NCI-H526 (cell line): Measurements from ENCODE around the gene C10orf143.
A peak's percentile ranks its signal among the peaks of the same experiment; 100 is the strongest.
"Not testable (repeated sequence)": the region's sequence is repeated elsewhere in the genome, so short reads cannot be mapped to it uniquely, and the experiment has no call there.

Source experiments
- DNase-seq, 2 experiments: peaks; one replicate each; lab custom pipeline; 2025; lab: John Stamatoyannopoulos, UW

The C10orf143 gene

DNA sequence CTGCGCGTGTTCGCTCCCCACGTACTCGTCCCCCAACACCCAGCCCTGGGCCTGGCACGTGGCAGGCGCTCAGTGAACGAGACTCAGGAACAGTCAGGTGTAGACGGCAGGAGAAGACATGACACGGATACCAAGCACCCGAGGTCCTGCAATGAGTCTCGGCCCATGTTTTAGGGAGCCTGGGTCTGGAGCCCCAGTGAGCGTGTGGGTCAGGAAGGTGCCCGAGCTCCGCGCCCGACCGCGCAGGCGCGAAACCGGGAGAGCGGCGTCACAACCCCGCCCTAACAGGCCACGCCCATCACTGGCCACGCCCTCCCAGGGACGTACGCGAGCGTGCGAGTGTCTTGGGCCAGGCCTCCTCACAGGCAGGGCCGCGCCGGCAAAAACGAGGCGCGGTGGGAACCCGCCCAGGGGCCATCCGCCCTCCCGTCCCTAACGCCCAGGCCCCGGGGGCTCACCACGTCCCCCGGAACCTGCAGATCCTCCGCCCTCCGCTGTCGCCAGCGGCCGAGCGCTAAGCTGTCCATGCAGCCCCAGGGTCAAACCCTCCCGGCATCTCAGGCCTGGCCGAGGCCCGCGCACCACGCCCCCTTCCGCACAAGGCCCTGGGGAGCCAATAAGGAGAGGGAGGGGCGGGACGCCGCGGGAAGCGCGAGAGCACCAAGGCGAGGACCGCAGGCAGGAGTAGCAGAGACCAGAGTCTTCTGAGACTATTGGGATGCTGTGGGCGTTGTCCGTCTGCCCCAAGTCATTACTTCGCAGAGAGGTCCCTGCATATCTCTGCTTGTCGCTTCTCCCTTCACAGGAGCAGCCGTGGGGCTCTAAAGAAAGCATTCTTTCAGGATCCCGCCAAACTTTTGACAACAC, at the start of gene C10orf143:
Gene C10orf143, minus strand, starts transcription at position 585 of the 867 bp plus-strand sequence. Its CDS starts 58 bp downstream, at position 527.
- DNase-seq, result peak; percentile 89 to 93

DNA sequence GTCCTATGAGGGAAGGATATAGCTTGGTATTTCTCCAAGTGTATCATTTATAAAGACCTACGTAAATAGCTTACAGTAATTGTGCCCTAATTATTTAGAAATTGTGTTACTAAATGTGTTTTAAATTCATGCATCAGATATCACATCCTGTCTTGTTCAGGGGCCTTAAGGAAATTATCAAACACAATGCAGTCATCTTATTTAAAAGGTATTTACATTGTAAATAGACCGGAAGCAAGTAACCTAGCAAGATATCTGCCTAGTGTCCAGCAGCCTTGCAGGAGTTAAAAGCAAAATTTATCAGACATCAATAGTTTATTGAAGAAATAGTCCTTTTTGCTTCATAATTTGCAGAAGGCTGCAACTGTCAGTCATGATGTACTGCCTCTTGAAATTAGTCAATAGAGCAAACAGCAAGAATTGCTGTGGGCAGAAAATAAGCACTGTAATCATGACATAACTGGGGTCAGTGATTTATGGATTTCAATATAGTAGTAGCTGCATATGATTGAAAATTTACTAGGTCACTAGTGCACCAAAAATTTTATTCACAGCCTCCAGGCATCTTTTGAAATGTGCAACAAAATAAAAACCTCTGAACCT, 48.7 kb upstream of the C10orf143 start:
- no peak for DNase-seq

DNA sequence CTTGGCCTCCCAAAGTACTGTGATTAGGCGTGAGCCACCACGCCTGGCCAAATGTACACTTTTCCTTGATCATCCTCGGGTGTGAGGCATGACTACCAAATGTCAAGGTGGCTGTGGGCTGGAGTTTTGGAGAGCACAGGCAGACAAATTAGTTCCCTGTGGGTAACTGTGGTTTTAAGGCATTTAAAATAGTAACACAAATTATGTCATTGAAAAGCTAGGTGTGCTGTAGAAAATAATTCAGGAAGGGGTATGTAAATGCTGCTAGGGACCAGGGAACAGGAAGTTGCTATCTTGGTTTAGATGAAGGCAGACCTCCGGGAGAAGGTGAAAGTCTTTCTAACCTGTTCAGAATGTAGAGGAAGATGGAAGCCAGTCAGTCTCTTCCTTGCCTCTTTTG, 35.4 kb upstream of the C10orf143 start:
- DNase-seq, result no peak

DNA sequence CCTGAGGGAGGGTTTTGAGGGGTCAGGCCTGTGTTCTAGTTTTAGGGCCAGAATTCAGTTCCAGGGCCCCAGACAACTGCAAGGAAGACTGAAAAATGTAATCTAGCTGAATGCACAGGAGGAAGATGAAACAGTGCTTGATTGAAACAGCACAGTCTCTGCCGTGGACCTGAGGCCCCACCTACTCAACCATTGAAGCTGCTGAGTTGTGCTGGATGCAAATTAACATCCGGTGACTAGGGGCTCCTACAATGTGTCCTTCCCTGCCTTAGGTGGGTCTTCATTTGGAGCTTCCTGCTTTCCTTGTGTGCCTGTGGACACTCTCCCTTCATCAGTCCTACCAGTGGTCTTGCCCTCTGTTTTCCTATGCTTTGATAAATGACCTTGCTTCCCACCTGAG, 31.2 kb upstream of the C10orf143 start:
- peak in 1 of 2 experiments; percentile 20 for DNase-seq

DNA sequence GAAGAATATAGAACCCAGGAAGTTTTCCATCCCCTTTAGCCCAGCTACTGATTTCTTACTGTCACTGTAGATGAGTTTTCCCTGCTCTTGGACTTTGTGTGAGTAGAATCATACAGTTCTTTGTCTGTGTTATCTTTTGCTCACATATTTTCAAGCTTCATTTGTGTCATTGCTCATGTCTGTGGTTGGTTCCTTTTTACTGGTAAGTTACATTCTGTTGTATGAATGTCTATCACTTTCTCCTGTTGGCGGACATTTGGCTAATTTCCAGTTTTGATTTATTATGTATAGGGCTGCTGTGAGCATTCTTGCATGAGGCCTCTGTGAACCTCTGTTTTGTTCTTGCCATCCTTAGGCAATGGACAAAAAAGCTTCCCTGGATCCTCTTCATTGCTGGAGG, 30.8 kb upstream of the C10orf143 start:
- no peak for DNase-seq

DNA sequence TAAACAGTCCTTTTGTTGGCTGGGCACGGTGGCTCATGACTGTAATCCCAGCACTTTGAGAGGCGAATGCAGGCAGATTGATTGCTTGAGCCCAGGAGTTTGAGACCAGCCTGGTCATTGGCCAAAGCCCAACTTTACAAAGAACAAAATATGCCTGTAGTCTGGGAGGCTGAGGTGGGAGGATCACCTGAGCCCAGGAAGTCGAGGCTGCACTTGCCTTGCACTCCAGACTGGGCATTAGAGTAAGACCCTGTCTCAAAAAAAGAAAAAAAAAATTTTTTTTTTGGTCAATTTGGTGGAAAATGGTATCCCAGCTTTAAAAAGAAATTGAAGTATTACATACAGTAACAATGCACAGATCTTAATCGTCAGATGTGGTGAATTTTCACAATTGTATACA, 30.4 kb upstream of the C10orf143 start:
- DNase-seq, result no peak

DNA sequence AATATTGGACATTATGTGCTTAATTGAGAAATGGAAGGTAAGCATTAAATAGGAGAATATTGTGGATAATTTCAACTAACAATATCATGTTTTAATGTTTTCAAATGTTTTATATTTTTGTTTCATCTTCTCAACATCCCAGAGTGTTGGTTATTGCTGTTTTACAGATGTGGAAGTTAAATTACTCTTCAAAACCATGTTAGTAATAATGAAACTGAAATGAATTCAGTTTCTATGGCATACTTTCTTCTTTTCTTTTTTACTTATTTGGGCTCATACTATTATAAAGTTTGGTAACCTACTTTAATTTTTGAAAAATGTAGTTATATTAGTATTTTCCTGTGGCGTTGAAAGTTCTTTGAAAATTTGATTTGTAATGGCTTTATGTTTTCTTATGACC, 29.8 kb upstream of the C10orf143 start:
- DNase-seq, result no peak

DNA sequence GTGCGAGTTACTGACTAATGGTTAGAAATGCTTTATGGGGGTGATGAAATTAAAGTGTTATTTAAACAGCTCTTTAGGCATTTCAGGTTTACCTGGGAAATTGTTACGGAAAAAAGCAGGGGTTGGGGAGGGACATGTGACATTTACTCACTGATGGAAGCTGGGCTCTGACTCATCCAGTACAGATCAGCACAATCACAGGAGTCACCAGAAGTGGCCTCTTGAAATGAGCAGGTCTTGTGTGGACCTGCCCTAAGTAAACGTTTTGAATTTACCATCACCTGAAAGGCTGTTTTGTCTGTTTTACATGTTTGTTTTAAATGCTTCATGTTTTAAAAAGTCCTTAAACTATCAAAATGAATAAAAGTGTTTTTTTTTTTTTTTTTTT, 27.8 kb upstream of the C10orf143 start:
- no peak for DNase-seq

DNA sequence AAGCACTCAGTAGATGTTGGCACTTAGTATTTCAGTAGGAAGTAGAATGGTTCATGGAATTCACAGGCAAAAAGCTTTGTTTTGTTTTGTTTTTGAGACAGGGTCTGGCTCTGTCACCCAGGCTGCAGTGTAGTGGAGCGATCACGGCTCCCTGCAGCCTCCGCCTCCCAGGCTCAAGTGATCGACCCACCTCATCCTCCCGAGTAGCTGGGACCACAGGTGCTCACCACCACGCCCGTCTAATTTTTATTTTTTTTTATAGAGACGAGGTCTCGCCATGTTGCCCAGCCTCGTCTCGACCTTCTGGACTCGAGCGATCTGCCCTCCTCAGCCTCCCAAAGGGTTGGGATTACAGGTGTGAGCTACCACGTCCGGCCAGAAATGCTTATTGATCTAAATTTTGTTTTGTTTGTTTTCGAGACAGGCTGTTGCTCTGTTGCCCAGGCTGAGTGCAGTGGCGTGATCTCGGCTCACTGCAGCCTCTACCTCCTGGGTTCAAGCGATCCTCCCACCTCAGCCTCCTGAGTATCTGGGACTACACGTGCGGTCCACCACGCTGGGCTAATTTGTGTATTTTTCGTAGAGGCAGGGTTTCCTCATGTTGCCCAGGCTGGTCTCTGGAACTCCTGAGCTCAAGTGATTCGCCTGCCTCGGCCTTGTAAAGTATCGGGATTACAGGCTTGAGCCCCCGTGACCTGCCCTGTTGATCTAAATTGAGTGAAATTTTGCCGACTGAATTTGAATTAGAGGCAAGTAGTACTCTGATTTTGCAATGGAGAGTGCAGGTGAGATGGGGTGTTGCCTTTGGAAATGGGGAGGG, 27.2 kb upstream of the C10orf143 start:
- no peak for DNase-seq

DNA sequence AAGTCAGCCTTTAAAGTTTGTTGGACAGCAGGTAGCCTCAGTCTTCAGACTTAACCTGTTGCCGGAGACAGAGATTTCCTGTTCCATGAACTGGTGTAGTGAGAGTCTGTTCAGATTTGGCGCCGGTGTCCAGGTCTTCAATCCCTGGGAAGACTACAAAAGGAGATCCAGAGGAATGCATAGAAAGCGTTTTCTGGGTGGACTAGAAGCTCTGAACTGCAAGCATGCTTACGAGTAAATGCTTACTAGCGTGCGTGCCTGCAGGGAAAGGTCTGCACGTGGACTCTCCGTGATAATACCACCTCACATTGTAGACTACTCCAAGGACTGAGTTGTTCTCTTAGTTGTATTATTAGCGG, 26.4 kb upstream of the C10orf143 start:
- no peak for DNase-seq

DNA sequence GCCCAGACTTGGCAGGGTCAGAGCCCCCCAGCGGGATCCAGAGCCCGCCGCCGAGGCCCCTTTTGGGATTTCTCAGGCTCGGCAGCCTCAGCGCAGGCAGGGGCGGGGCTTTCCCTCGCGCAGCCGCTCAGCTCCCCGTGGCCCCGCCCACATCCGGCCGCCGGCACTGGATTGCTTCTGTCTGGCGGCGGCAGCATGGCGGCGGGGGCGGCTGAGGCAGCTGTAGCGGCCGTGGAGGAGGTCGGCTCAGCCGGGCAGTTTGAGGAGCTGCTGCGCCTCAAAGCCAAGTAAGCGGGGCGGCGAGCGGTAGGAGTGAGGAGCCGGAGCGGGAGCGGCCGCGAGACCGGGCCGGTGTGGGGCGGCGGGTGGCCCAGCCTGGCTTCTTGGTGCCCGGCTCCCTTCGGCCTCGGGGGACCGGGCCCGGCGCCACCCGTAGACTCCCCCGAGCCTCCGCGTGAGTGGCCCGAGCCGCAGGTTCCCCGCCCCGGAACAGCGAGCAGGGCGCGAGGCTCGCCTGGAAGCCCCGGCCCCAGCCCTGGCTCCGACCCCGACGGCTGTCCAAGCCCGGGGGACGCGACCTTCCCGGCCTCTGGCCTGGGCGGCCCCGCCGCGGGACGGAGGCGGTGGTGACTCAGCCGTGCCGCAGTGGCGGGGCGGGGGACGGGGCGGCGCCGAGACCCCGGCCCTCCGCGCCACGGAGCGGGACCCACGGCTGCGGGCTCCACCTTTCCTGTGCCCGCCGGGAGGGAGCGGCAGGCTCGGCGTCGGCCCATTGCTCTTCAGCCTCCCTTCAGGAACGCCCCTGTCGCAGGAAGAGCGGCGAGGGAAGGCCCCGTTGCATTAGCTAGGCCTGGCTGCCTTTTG, 25.8 kb upstream of the C10orf143 start, which contains the start of gene GLRX3:
Gene GLRX3, plus strand, starts transcription at position 166 of the 864 bp plus-strand sequence. Its CDS starts 30 bp downstream, at position 196.
- DNase-seq, result peak; percentile 1 to 81

DNA sequence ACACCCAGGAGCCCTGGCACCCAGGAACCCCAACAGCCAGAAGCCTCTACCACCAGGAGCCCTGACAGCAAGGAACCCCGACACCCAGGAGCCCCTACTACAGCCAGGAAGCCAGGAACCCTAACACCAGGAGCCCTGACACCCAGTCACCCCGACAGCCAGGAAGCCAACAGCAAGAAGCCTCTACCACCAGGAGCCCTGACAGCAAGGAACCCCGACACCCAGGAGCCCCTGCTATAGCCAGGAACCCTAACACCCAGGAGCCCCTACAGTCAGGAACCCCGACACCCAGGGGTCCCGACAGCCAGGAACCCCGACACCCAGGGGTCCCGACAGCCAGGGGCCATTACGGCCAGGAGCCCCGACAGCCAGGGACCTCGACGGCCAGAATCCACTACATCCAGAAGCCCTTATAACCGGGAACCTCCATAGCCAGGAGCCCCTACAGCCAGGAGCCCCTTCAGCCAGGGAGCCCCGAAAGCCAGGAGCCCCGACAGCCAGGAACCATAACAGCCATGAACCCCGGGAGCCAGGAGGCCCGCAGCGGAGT, 25.1 kb upstream of the C10orf143 start:
- no peak for DNase-seq

DNA sequence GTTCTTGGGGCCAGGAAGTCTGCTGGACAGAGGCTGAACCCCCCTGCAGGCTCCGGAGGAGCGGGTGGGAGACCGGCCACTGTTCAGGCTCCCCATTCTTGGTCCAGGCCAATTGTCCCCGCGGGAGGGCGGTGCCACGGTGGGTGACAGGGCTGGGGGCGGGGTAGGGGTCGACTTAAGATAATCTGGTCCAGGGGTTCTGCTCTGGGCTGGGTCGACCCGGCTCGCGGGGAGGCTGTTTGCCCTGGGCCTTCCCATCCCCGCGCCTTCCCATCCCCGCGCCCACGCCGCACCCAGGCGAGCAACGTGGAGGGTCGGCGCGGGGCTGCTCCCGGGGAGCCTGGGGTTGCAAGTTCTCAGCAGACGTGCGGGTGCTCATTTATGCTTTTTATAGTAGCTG, 18.3 kb upstream of the C10orf143 start:
- no peak for DNase-seq

DNA sequence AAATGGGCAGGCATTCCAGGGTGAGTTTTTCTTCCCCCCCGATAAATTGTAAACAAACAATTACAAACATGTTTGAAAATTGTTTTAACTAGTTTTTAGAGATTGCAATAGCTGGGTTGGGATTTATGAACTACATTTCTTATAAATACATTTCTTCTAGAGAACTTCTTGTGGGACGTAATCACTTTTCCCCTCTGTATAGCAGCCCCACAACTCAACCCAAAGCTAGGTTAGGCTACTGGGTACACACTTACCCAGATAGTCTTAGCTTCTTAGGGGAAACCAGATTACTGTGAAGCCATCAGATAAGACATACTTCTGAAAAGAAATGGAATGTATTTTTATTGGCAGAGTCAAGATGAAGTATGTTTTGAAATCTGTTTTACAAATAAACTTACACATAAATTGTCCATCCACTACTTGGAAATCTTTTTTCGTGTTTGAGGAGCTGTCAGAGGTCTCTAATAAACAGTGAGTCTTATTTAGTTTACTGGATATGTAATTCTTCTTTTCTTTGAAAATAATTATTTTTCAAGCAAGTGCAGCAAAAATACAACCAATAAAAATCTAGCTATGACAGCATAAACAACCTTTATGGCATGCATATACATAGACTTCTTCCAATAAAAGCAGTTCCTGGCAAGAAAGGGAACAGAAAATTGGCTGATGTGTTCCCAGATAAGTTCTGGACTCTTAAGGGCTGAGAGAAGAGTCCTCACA, 17.6 kb upstream of the C10orf143 start:
- no peak for DNase-seq

DNA sequence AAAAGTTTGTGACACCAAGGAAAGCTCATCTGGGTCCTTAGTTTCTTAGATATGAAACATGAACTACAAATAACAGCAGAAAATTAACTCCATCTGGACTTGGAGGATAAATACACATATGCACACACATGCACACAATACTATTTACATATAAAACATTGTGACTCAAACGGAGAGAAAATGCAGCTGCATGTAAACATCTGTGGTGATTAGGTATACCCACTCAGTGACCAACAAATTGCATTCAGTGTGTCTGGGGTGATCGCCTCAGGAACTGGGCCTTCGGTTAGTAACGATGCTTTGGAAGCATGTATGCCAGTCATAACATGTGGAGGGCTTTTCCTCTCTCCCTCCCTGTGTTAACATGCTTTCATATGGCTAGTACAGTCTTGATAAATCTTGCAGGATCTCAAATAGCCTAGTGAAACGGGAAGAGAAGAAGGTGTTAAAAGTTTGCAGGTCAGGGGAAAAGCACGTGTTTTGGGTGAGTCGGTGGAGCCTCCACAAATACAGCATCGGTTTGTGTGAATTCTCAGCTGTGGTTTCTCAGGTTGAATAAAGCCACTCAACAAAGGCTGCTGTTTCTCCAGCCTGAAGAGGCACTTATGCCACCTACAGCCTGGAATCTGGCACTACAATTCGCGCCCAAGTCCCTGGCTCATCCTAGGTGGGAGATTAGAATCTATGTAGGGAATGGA, 16.9 kb upstream of the C10orf143 start:
- DNase-seq, result peak; percentile 37 to 72

DNA sequence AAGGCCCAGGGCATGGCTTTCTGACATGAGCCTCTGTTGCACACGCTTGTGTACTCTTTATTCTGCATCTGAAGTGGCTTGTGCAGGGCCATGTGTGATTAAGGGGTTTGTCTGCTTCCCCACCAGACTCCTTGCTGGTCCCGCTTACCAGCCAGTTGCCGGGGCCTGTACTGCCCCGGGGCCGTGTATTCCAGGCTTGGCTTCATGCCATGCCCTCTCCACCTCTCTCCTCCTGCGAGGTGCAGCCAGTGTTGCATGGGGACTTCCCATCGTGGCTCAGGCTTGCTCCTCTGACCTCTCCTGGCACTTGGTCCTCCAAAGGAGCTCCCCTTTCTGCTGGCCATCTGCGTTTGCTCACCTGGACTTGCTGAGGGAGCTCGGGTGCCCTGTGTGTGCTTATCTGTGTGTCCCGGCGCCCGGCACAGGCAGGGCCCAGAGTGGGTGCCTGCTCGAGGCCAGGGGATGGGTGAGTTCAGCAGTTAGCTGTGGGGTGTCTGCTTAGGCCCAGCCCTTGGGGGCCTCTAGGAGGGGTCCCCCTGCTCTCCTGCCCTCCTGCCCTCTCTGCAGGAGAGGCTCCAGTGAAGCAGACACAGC, 11.0 kb upstream of the C10orf143 start:
- no peak for DNase-seq

DNA sequence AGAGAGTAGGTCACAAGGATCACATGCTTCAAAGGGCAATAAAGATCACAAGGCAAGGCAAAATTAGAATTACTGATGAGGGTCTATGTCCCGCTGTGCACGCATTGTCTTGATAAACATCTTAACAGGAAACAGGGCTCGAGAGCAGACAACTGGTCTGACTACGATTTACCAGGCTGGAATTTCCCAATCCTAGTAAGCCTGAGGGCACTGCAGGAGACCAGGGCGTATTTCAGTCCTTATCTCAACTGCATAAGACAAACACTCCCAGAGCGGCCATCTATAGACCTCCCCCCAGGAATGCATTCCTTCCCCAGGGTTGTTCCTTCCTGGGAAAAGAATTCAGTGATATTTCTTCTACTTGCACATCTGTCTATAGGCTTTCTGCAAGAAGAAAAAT, 6.9 kb upstream of the C10orf143 start:
- not testable (repeated sequence) for DNase-seq

DNA sequence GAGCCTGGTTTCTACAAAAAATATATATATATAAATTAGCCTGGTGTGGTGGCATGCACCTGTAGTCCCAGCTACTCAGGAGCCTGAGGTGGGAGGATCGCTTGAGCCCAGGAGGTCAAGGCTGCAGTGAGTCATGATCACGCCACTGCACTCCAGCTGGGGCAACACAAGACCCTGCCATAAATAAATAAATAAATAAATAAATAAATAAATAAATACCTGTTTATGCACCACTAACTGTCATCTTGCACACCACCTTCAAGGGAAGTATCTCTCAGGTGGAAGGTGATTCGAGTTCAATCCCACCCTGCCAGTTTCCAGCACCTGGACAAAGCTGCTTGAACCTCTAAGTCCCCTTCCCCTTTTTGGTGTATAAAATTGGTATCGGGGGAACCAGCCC, 6.3 kb upstream of the C10orf143 start:
- DNase-seq, result not testable (repeated sequence)

DNA sequence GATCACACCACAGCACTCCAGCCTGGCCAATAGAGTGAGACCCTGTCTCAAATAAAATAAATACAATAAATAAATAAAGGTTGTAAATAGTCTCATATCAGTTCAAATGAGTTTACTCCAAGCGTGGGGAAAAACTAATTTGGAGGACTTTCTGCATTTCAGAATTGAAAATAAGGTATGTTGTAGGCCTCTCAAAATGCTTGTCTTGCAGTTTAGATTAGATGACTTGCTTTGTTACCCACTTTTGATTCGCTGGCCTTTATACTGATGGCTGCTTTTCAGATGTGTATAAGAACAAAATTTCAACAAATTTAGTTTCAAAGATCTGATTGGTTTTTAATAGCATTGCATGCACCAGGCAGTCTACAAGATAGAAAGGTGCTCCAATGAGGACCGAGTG, 2.2 kb upstream of the C10orf143 start:
- DNase-seq, result no peak

DNA sequence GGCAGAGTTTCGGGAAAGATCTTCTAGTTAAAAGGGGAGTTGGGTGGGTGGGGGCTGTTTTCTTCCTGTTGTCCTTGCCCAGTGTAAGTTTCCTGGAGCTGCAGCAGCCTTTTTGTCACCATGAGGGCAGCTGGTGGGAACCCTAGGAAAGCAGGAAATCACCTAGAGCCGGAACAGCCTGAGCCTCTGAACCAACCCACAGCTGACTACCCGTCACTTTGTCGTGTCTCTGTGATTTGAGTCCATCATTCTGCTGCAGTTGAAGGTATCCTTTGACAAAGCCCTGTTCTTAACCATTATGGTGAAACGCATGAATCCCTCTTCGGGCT, 1.2 kb upstream of the C10orf143 start:
- DNase-seq, result no peak
